Activated naive CD4-positive, alpha-beta T cell treated with anti-CD3 and anti-CD28 coated beads, Interleukin-2, amount 50 U/mL, for 24 hours (primary cell): ENCODE results near the gene ARMCX4.
A peak's percentile ranks its signal among the peaks of the same experiment; 100 is the strongest.
"Not testable (repeated sequence)": the region's sequence is repeated elsewhere in the genome, so short reads cannot be mapped to it uniquely, and the experiment has no call there.

Source experiments
- H3K27ac Mint-ChIP-seq: one replicate; pipeline ENCODE4 v1.8.0; 2021; ENCODE audit warnings: mild to moderate bottlenecking, mixed read lengths
- H3K27me3 Mint-ChIP-seq: one replicate; pipeline ENCODE4 v1.8.0; 2021; ENCODE audit warnings: mixed read lengths
- H3K36me3 Mint-ChIP-seq: one replicate; pipeline ENCODE4 v1.8.0; 2021; ENCODE audit warnings: mixed read lengths
- H3K4me1 Mint-ChIP-seq: one replicate; pipeline ENCODE4 v1.8.0; 2021; ENCODE audit warnings: mixed read lengths
- H3K4me3 Mint-ChIP-seq: one replicate; pipeline ENCODE4 v1.8.0; 2021; ENCODE audit warnings: mild to moderate bottlenecking, mixed read lengths
- H3K9me3 Mint-ChIP-seq: one replicate; pipeline ENCODE4 v1.8.0; 2021; ENCODE audit warnings: mixed read lengths

ARMCX4 gene

DNA sequence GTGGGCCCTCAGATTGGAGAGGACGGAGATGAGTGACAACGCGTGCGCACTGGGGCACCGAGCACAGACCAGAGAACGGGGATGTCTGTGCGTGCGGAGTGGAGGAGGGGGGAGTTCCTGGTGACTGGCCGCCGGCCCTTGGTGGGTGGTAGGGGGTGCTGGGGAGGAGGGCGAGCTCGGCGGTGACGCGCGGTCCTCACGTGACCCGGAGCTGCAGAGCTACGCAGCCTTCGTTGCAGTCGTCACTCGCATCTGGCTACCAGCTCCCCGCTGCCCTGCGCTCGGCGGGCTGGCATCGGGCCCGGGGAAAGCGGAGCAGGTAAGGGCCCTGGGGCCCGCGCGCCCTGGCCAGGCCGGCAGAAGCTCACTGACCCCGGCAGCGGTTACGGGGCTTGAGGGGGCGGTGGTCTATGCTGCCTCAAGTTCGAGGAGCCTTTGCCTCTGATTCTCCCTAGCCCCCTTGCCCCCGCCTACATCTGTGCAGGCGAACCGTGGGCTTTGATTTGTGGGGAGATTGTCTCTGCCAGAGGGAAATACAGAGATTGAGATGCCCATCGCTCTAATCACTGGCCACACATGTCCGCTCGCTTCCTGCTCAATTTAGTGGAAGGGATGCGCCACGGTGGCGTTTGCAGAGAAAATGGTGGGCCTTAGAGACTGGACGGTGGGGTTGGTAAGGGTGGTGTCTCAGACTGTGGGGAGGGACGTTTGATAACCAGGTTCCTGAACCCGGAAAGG lies at the start of gene ARMCX4:
Gene ARMCX4 (plus strand): TSS at position 245 of the 738 bp plus-strand sequence. CDS start 3,134 bp downstream, outside the sequence.
- H3K27me3 Mint-ChIP-seq: no peaks in the 10 kb centered on the region
- H3K4me1 Mint-ChIP-seq: peaks cover 9% of the 10 kb centered on the region
- no peaks in the 10 kb centered on the region for H3K36me3 Mint-ChIP-seq
- peak within 1 kb of the TSS; percentile 85 for H3K4me3 Mint-ChIP-seq
- peak within 1 kb of the TSS; percentile 52 for H3K27ac Mint-ChIP-seq
- no peaks in the 10 kb centered on the region for H3K9me3 Mint-ChIP-seq

- no peak overlapping the region for H3K4me3 Mint-ChIP-seq
- no peak overlapping the region for H3K27ac Mint-ChIP-seq
- no peaks in the 10 kb centered on the region for H3K27me3 Mint-ChIP-seq
- H3K4me1 Mint-ChIP-seq: no peaks in the 10 kb centered on the region
- H3K9me3 Mint-ChIP-seq: no peaks in the 10 kb centered on the region
- peaks cover 17% of the 10 kb centered on the region for H3K36me3 Mint-ChIP-seq
Observed at GRCh38 chrX:101442085-101442484, 43.2 kb upstream of the ARMCX4 start.

DNA sequence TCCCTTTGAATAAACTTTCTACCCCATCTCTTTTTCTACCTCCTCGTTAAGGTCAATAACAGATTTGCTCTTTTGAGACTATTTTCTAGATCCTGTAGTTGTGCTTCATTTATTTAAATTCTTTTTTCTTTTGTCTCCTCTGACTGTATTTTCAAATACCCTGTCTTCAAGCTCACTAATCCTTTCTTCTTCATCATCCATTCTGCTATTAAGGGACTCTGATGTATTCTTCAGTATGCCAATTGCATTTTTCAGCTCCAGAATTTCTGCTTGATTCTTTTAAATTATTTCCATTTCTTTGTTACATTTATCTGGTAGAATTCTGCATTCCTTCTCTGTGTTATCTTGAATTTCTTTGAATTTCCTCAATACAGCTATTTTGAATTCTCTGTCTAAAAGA lies 36.0 kb upstream of the ARMCX4 start:
- Mint-ChIP-seq H3K27ac (no peak overlapping the region), H3K36me3 (peaks cover 24% of the 10 kb centered on the region), H3K4me1 (no peaks in the 10 kb centered on the region), H3K27me3 (no peaks in the 10 kb centered on the region), H3K9me3 (peaks cover 4% of the 10 kb centered on the region), H3K4me3 (no peak overlapping the region)

DNA sequence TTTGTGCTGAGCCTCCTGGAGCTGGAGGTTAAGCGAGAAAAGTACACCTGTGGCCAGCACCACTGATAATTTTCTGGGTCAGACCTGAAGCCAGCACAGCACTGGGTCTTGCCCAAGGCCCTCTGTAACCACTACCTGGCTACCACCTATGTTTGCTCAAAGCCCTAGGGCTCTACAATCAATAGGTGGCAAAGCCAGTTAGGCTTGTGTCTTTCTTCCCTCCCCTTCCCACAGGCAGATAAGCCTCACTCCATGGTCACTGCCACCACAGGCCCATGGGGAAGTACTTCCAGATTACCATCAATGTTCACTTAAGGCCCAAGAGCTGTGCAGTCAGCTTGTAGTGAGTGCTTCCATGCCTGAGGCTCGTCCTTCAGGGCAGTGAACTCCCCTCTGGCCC lies 35.2 kb upstream of the ARMCX4 start:
- Mint-ChIP-seq H3K27me3 (no peaks in the 10 kb centered on the region), H3K27ac (no peak overlapping the region), H3K4me1 (no peaks in the 10 kb centered on the region), H3K4me3 (no peak overlapping the region), H3K36me3 (peaks cover 25% of the 10 kb centered on the region), H3K9me3 (peaks cover 4% of the 10 kb centered on the region)

DNA sequence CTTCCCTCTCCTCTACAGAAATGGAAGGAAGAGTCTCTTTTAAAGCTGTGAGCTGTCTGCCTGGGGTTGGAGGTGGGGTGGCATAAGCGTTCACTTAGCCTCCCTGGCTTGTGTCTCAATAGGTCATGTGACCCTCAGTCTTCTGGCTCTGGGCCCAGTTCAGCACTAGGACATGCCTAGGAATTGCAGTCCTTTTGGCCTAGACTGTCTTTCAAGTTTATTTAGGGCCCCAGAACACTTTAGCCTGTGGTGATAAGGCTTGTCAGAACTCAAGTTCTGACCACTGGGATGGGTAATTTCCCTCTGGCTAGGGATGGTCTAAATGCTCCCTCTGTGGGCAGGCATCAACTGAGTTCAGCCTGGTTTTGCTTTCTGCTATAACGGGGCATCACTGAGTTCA lies 34.3 kb upstream of the ARMCX4 start:
- H3K27me3 Mint-ChIP-seq: no peaks in the 10 kb centered on the region
- H3K4me3 Mint-ChIP-seq: no peak overlapping the region
- H3K36me3 Mint-ChIP-seq: peaks cover 25% of the 10 kb centered on the region
- peaks cover 4% of the 10 kb centered on the region for H3K9me3 Mint-ChIP-seq
- H3K4me1 Mint-ChIP-seq: no peaks in the 10 kb centered on the region
- H3K27ac Mint-ChIP-seq: no peak overlapping the region

- Mint-ChIP-seq H3K4me3 (no peak overlapping the region), H3K27me3 (no peaks in the 10 kb centered on the region), H3K4me1 (no peaks in the 10 kb centered on the region), H3K27ac (no peak overlapping the region), H3K36me3 (peaks cover 27% of the 10 kb centered on the region), H3K9me3 (peaks cover 4% of the 10 kb centered on the region)
Observed at GRCh38 chrX:101452056-101452455, 33.2 kb upstream of the ARMCX4 start.

DNA sequence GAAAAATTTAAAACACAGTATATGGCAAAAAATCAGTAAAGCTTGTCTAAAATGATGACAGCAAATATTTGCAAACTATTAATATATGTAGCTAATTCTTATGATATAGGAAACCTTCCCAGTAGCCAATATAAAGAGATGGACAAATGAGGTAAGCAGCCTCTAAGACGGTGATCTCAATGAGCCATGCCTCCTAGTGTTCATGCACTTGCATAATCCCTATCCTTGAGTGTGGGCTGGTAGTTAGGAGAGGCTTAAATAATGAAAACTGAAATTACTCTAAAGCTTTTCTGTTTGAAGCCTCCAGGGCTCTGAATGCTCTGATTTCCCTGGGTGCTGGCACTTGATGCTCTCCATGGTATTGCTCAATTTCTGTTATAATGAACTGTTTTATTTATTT lies 24.6 kb upstream of the ARMCX4 start:
- H3K9me3 Mint-ChIP-seq: no peaks in the 10 kb centered on the region
- H3K27me3 Mint-ChIP-seq: no peaks in the 10 kb centered on the region
- no peak overlapping the region for H3K4me3 Mint-ChIP-seq
- peaks cover 10% of the 10 kb centered on the region for H3K36me3 Mint-ChIP-seq
- H3K4me1 Mint-ChIP-seq: no peaks in the 10 kb centered on the region
- H3K27ac Mint-ChIP-seq: no peak overlapping the region

- Mint-ChIP-seq H3K27ac (no peak overlapping the region), H3K9me3 (no peaks in the 10 kb centered on the region), H3K4me1 (no peaks in the 10 kb centered on the region), H3K27me3 (no peaks in the 10 kb centered on the region), H3K36me3 (peaks cover 10% of the 10 kb centered on the region), H3K4me3 (no peak overlapping the region)
Observed at GRCh38 chrX:101462892-101463291, 22.4 kb upstream of the ARMCX4 start.

DNA sequence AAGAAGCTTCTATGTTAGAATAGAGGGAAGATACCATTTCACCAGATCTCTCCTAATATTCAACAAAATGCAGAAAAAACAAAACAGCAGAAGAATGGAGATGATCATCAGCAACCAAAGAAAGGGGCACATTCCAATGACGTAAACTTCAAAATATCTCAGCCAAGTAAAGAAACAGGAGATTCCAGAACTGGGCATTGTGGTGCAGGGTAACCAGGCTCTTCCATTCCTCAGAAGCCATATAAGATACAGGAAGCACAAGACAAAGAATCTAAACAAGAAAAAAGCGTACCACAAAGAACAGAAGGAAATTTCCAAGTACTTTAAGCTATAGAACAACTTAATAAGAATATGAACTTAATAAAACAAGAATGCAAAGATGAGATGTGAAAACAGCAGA lies 6.9 kb upstream of the ARMCX4 start:
- Mint-ChIP-seq H3K4me3 (no peak overlapping the region), H3K27me3 (no peaks in the 10 kb centered on the region), H3K4me1 (no peaks in the 10 kb centered on the region), H3K36me3 (no peaks in the 10 kb centered on the region), H3K27ac (no peak overlapping the region), H3K9me3 (no peaks in the 10 kb centered on the region)

DNA sequence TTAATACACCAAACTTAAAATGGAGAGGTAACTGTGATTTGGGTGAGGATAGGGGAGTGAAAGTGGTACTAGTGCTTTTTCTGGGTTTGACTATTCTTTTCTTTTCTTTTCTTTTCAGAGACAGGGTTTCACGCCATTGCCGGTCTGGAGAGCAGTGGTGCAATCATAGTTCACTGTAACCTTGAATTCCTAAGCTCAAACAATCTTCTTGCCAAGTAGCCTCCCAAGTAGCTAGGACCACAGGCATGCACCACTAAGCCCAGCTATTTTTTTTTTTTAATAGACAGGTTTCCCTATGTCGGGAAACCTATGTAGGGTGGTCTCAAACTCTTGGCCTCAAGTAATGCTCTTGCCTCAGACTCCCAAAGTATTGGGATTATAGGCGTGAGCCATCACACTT lies 3.0 kb upstream of the ARMCX4 start:
- Mint-ChIP-seq H3K4me1 (peaks cover 9% of the 10 kb centered on the region), H3K27ac (no peak overlapping the region), H3K9me3 (no peaks in the 10 kb centered on the region), H3K36me3 (no peaks in the 10 kb centered on the region), H3K4me3 (no peak overlapping the region), H3K27me3 (no peaks in the 10 kb centered on the region)

DNA sequence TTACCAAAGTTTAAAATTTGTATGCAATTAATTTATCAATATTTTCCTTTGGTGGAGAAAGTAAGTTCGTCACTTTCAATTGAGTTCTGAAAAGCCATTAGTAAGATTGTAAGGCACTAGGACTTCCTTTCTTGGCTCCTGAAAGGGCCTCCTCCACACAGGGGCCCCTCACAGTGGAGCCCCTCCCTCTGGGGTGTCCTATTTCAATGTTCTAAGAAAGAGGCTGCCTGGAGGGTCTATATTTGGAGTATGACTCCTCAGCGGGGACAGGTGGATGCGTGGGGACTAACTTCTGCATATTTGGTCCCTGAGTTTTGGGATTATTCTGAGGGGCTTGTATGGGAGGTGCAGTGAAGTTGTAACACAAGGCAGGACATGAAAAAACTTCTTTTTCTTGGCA lies 1.6 kb upstream of the ARMCX4 start:
- peaks cover 9% of the 10 kb centered on the region for H3K4me1 Mint-ChIP-seq
- H3K9me3 Mint-ChIP-seq: no peaks in the 10 kb centered on the region
- H3K4me3 Mint-ChIP-seq: no peak overlapping the region
- H3K36me3 Mint-ChIP-seq: no peaks in the 10 kb centered on the region
- H3K27ac Mint-ChIP-seq: no peak overlapping the region
- H3K27me3 Mint-ChIP-seq: no peaks in the 10 kb centered on the region

GRCh38 chrX:101484135-101484534 lies 1.1 kb upstream of the ARMCX4 start:
- Mint-ChIP-seq H3K9me3 (no peaks in the 10 kb centered on the region), H3K4me3 (no peak overlapping the region), H3K4me1 (peaks cover 9% of the 10 kb centered on the region), H3K36me3 (no peaks in the 10 kb centered on the region), H3K27me3 (no peaks in the 10 kb centered on the region), H3K27ac (no peak overlapping the region)

- no peaks in the 10 kb centered on the region for H3K27me3 Mint-ChIP-seq
- no peaks in the 10 kb centered on the region for H3K36me3 Mint-ChIP-seq
- H3K9me3 Mint-ChIP-seq: no peaks in the 10 kb centered on the region
- no peak overlapping the region for H3K27ac Mint-ChIP-seq
- no peak overlapping the region for H3K4me3 Mint-ChIP-seq
- peaks cover 9% of the 10 kb centered on the region for H3K4me1 Mint-ChIP-seq
Observed at GRCh38 chrX:101488796-101489195, 3.5 kb downstream of the ARMCX4 start.

DNA sequence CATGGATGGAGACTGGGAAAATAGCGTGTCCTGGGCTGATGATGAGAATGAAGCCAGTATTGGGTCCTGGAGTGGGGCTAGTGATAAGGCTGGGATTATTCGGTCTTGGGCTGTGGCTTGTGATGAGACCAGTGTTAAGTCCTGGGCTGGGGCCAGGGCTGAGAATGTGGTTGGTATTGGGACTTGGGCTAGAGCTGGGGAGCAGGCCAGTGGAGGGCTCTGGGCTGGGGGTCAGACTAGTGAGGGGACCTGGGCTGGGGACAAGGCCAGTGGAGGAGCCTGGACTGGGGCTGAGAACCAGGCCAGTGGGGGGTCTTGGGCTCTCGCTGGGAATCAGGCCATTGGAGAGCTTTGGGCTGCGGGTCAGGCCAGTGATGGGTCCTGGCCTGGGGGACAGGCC lies 6.7 kb downstream of the ARMCX4 start:
- H3K36me3 Mint-ChIP-seq: no peaks in the 10 kb centered on the region
- no peak overlapping the region for H3K4me3 Mint-ChIP-seq
- no peaks in the 10 kb centered on the region for H3K9me3 Mint-ChIP-seq
- no peak overlapping the region for H3K27ac Mint-ChIP-seq
- no peaks in the 10 kb centered on the region for H3K27me3 Mint-ChIP-seq
- H3K4me1 Mint-ChIP-seq: no peaks in the 10 kb centered on the region

GRCh38 chrX:101493225-101493624 lies 8.0 kb downstream of the ARMCX4 start:
- no peak overlapping the region for H3K4me3 Mint-ChIP-seq
- H3K27ac Mint-ChIP-seq: no peak overlapping the region
- H3K36me3 Mint-ChIP-seq: no peaks in the 10 kb centered on the region
- H3K27me3 Mint-ChIP-seq: no peaks in the 10 kb centered on the region
- no peaks in the 10 kb centered on the region for H3K9me3 Mint-ChIP-seq
- H3K4me1 Mint-ChIP-seq: no peaks in the 10 kb centered on the region

GRCh38 chrX:101502929-101503328 lies 17.7 kb downstream of the ARMCX4 start:
- not testable (repeated sequence) for H3K27ac Mint-ChIP-seq, H3K4me1 Mint-ChIP-seq, H3K27me3 Mint-ChIP-seq, H3K9me3 Mint-ChIP-seq, H3K36me3 Mint-ChIP-seq, H3K4me3 Mint-ChIP-seq

- Mint-ChIP-seq H3K27ac (no peak overlapping the region), H3K36me3 (peaks cover 3% of the 10 kb centered on the region), H3K9me3 (no peaks in the 10 kb centered on the region), H3K4me3 (no peak overlapping the region), H3K27me3 (no peaks in the 10 kb centered on the region), H3K4me1 (no peaks in the 10 kb centered on the region)
Observed at GRCh38 chrX:101507372-101507771, 22.1 kb downstream of the ARMCX4 start.
